NB4 (cell line): ENCODE measurements around the gene PNRC2.
A peak's percentile ranks its signal among the peaks of the same experiment; 100 is the strongest.
"Not testable (repeated sequence)": the region's sequence is repeated elsewhere in the genome, so short reads cannot be mapped to it uniquely, and the experiment has no call there.

ENCODE experiments used
- DNase-seq: peaks from one replicate; pipeline ENCODE4 v3.0.0; 2010; ENCODE audit warnings: low read depth
- H3K4me3 ChIP-seq: one replicate; pipeline ENCODE4 v1.5.1; 2011; ENCODE audit warnings: mild to moderate bottlenecking, low read depth, low read length, moderate library complexity
- MYC ChIP-seq: IDR thresholded peaks from 2 replicates; pipeline ENCODE4 v1.6.1; 2011; ENCODE audit warnings: low read depth, low read length
- POLR2A ChIP-seq: IDR thresholded peaks from 2 replicates; pipeline ENCODE4 v1.6.1; 2011; ENCODE audit warnings: mild to moderate bottlenecking; ENCODE audit not compliant: insufficient read length; ENCODE audit errors: extremely low read depth
- TF ChIP-seq, protein P1 (sequence below): IDR thresholded peaks from 2 replicates; pipeline ENCODE4 v1.6.1; 2011; ENCODE audit warnings: low read depth, low read length
- TF ChIP-seq, protein P2 (sequence below): IDR thresholded peaks from one replicate; pipeline ENCODE4 v1.5.1; 2012; ENCODE audit warnings: low read depth, low read length

The PNRC2 gene

DNA sequence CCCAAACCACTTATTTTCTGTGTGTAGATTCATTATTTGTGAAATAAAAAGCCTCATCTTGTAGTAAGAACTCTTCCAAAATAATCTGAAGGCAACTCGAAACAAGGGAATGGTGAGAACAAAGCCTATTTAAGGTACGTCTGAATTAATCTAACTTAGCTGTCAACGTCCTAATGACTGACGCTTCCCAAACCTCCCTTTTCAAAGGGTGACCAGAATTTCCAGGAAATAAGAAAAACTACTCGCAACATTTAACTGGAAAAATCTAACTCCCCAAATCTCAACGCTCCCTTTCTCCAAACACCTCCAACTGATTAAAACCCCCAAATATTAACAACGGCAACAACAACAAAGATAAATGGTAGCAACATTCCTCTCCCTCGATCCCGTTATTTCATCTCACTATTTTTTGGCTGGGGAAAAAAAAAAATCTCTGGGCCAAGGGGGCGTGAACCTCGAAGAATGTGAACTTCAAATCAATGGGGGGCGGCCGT, 19.8 kb downstream of the PNRC2 start:
- DNase-seq: no peak
- H3K4me3 ChIP-seq: peak overlapping the region; percentile 91
- TF ChIP-seq, protein P1, sequence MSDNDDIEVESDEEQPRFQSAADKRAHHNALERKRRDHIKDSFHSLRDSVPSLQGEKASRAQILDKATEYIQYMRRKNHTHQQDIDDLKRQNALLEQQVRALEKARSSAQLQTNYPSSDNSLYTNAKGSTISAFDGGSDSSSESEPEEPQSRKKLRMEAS: no peak
- no peak for TF ChIP-seq POLR2A
- TF ChIP-seq, protein P2, sequence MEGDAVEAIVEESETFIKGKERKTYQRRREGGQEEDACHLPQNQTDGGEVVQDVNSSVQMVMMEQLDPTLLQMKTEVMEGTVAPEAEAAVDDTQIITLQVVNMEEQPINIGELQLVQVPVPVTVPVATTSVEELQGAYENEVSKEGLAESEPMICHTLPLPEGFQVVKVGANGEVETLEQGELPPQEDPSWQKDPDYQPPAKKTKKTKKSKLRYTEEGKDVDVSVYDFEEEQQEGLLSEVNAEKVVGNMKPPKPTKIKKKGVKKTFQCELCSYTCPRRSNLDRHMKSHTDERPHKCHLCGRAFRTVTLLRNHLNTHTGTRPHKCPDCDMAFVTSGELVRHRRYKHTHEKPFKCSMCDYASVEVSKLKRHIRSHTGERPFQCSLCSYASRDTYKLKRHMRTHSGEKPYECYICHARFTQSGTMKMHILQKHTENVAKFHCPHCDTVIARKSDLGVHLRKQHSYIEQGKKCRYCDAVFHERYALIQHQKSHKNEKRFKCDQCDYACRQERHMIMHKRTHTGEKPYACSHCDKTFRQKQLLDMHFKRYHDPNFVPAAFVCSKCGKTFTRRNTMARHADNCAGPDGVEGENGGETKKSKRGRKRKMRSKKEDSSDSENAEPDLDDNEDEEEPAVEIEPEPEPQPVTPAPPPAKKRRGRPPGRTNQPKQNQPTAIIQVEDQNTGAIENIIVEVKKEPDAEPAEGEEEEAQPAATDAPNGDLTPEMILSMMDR: no peak
- TF ChIP-seq MYC: no peak

DNA sequence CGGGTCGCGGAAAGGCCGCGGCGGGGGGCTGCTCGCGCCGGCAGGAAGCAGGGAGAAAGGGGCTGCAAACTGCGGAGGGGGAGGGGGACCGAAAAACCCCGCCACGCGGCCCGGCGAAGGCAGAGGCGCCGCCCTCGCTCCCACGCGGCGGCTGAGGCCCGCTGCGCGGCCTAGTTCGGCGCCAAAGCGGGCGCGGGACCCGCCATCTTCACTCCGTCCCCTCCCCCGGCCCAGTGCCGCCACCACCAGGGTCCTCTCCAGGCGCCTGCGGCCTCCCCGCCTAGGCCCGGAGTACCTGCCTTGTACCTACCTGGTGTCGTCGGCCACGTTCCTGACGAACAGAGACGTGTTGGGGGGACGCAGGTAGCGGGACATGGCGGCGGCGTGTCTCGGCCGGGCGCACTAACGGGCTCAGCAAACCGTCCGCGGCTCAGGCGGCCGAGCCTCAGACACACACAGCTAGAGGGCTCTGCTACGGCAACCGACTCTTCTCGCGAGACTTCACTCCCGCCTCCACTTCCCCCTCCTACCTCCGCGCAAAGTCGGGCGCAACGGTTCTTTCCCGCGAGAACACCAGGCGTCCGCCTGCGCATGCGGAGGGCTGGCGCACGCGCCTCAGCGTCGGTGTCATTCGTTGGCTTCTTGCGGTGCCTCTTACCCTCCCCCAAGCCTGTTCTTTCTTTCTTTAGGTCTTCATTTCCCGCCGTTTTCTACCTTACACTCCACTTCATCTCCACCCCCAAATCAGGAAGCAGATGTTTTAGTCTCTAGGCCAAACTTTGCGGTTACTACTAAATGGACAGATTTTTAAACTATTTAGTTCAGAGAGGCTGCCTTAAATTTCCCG, 20.5 kb downstream of the PNRC2 start, which contains the start of gene SRSF10:
SRSF10 (minus strand) TSS at position 447 of the 847 bp plus-strand sequence; CDS start at position 375, 72 bp downstream.
- peak within 1 kb of the TSS; percentile 91 for H3K4me3 ChIP-seq
- peak; percentile 99 for DNase-seq
- TF ChIP-seq, protein P1: peak; percentile 74
- TF ChIP-seq POLR2A (peak; percentile 97), MYC (peak; percentile 94)
- TF ChIP-seq, protein P2: no peak

DNA sequence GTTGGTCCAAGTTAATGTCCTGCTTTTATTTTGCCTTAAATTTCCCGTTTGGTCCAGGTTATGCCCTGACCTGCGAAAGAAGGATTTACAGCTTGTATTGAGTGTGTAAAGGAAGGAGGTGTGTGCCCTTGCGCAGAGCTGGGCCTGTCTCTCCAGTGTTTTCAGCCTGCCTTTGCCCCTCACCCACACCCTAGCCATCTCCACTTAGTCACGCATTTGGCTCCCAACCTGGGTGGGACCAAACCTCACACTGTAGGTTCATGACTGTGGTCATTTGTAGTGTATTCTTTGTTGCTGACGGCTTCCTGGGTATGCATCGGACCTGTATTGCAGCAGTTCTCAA, 21.1 kb downstream of the PNRC2 start:
- TF ChIP-seq MYC (no peak), POLR2A (no peak)
- TF ChIP-seq, protein P1: no peak; the same call in 1 of the 2 replicates
- TF ChIP-seq, protein P2: no peak
- DNase-seq: peak; percentile 88
- peak overlapping the region; percentile 52 for H3K4me3 ChIP-seq

DNA sequence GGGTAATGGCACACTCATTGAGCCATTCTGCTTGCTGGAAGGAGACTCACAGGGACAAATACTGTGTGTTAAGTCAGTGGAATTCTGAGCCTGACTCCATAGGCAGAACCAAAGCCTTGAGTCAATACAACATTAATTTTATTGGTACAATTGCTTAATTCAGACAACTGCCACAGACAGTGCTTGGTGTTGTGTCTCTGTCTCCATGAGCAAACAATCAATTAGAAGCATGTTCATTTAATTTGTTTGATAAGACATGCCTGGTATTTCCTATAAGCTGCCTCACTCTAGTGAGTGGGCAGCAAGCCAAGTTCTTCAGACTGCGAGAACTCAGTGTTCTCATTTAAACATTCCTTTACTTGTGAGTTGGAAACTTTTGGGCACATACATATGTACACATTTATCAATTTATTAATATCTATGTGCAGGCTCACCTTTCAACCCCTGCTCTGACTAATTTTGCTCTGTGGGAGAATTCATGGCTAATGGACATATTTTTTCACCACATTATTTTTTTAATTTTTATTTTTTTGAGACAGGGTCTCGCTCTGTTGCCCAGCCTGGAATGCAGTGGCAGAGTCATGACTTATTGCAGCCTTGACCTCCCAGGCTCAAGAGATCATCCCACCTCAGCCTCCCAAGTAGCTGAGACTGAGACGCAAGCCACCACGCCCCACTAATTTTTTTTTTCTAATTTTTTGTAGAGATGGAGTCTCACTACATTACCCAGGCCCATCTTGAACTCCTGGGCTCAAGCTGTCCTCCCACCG, 25.0 kb downstream of the PNRC2 start:
- TF ChIP-seq, protein P2: no peak
- TF ChIP-seq POLR2A (no peak), MYC (no peak)
- TF ChIP-seq, protein P1: no peak
- no peak for DNase-seq
- H3K4me3 ChIP-seq: no peak overlapping the region

DNA sequence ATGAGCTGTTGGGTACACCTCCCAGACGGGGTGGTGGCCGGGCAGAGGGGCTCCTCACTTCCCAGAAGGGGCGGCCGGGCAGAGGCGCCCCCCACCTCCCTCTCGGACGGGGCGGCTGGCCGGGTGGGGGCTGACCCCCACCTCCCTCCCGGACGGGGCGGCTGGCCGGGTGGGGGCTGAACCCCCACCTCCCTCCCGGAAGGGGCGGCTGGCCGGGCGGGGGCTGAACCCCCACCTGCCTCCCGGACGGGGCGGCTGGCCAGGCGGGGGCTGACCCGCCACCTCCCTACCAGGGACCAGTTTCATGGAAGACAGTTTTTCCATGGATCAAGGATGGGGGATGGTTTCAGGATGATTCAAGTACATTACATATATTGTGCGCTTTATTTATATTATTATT, 27.4 kb downstream of the PNRC2 start:
- DNase-seq, H3K4me3 ChIP-seq: not testable (repeated sequence)

DNA sequence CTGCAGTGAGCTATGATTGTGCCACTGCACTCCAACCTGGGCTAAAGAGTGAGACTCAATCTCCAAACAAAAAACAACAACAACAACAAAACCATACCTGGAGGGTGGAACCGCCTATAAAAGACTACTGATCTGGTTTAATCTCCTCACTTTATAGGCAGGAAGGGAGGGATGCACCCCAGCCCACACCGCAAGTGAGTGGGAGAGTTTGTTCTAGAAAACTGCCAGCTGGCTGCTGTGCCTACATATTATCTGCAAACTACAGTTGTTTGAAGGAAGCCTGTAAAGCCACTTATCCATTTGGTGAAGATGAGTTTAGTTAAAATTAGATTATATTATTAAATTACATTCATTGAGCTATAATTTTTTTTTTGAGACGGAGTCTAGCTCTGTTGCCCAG, 29.6 kb downstream of the PNRC2 start:
- H3K4me3 ChIP-seq: no peak overlapping the region
- DNase-seq: no peak

DNA sequence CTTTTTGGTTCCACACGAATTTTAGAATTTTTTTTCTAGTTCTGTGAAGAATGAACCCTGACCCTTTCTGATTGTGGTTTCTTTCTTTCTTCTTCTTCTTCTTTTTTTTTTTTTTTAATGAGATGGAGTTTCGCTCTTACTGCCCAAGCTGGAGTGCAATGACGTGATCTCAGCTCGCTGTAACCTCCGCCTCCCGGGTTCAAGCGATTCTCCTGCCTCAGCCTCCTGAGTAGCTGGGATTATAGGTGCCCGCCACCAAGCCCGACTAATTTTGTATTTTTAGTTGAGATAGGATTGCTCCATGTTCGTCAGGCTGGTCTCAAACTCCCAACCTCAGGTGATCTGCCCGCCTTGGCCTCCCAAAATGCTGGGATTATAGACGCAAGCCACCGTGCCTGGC, 32.4 kb downstream of the PNRC2 start:
- DNase-seq, H3K4me3 ChIP-seq: not testable (repeated sequence)

More for the DNA sequence above, 29.6 kb downstream of the PNRC2 start:
- TF ChIP-seq MYC: no peak
- TF ChIP-seq POLR2A: no peak
- TF ChIP-seq, protein P1: no peak
- TF ChIP-seq, protein P2: no peak
